Urothelium cell line (cell line): ENCODE results near the gene HUS1.
"Not testable (repeated sequence)": the region's sequence is repeated elsewhere in the genome, so short reads cannot be mapped to it uniquely, and the experiment has no call there.

Experiments used
- DNase-seq: peaks from one replicate; pipeline ENCODE4 v3.0.0; 2011; ENCODE audit warnings: low spot score, mixed read lengths
- FAIRE-seq: peaks from 2 replicates; lab custom pipeline; 2011; peaks lifted over from hg19 to GRCh38; lab: Jason Lieb, UNC

The HUS1 gene

GRCh38 chr7:47931005-47932004 lies 48.1 kb downstream of the HUS1 start:
- no peak for FAIRE-seq
- no peak for DNase-seq

- FAIRE-seq = no peak
- DNase-seq = no peak
Measured at GRCh38 chr7:47924266-47924665, 55.1 kb downstream of the HUS1 start.

- FAIRE-seq, DNase-seq: not testable (repeated sequence)
Measured at GRCh38 chr7:47923081-47923875, 56.1 kb downstream of the HUS1 start.

- not testable (repeated sequence) for FAIRE-seq, DNase-seq
Measured at GRCh38 chr7:47916514-47916913, 62.9 kb downstream of the HUS1 start.

- DNase-seq (no peak), FAIRE-seq (no peak)
Measured at GRCh38 chr7:47915616-47915976, 63.8 kb downstream of the HUS1 start.

GRCh38 chr7:47914717-47915615 lies 64.4 kb downstream of the HUS1 start:
- FAIRE-seq (peak; percentile 32), DNase-seq (no peak)
